GM18505 (cell line): ENCODE results near the gene WWP2.
"Not testable (repeated sequence)": the region's sequence is repeated elsewhere in the genome, so short reads cannot be mapped to it uniquely, and the experiment has no call there.

Source experiments
- ATAC-seq: cut with Tn5 transposase; IDR thresholded peaks from one replicate; pipeline ENCODE4 v1.9.1; 2021; ENCODE audit not compliant: unreplicated experiment
- POLR2A ChIP-seq: IDR thresholded peaks from 4 replicates; pipeline ENCODE4 v1.6.1; 2011; ENCODE audit warnings: borderline replicate concordance; ENCODE audit not compliant: insufficient read depth, insufficient read length; ENCODE audit errors: extremely low read depth

Gene WWP2

GRCh38 chr16:69761983-69762813 is at the start of gene WWP2:
WWP2 (plus strand) TSS chr16:69762332; CDS start chr16:69787011, 24,679 bp downstream.
- peak; percentile 90 for TF ChIP-seq POLR2A
- peak; percentile 73 for ATAC-seq

- no peak for TF ChIP-seq POLR2A
- ATAC-seq = no peak
Measured at GRCh38 chr16:69712914-69713581, 49.1 kb upstream of the WWP2 start.

- TF ChIP-seq POLR2A = no peak
- no peak for ATAC-seq
Measured at GRCh38 chr16:69717066-69717465, 45.1 kb upstream of the WWP2 start.

GRCh38 chr16:69718111-69718764 is 43.9 kb upstream of the WWP2 start:
- no peak for TF ChIP-seq POLR2A
- no peak for ATAC-seq

GRCh38 chr16:69720822-69721430 is 41.2 kb upstream of the WWP2 start:
- no peak for ATAC-seq

GRCh38 chr16:69721441-69721957 is 40.6 kb upstream of the WWP2 start:
- no peak for TF ChIP-seq POLR2A
- no peak for ATAC-seq

More at GRCh38 chr16:69720822-69721430, 41.2 kb upstream of the WWP2 start:
- TF ChIP-seq POLR2A = no peak

- no peak for TF ChIP-seq POLR2A
- no peak for ATAC-seq
Measured at GRCh38 chr16:69724414-69724873, 37.7 kb upstream of the WWP2 start.

- ATAC-seq = no peak
- TF ChIP-seq POLR2A = no peak
Measured at GRCh38 chr16:69724981-69725479, 37.1 kb upstream of the WWP2 start.

GRCh38 chr16:69725480-69726312 is 36.4 kb upstream of the WWP2 start:
- TF ChIP-seq POLR2A = no peak
- no peak for ATAC-seq

- ATAC-seq = peak; percentile 96
- TF ChIP-seq POLR2A = peak; percentile 84
Measured at GRCh38 chr16:69726313-69727060, 35.6 kb upstream of the WWP2 start, which contains the start of gene NQO1. NQO1 (minus strand) TSS chr16:69726560; CDS start chr16:69726439, 121 bp downstream.

GRCh38 chr16:69727916-69728270 is 34.2 kb upstream of the WWP2 start:
- no peak for TF ChIP-seq POLR2A
- ATAC-seq = no peak

GRCh38 chr16:69729030-69729429 is 33.1 kb upstream of the WWP2 start:
- ATAC-seq = not testable (repeated sequence)

GRCh38 chr16:69731280-69731679 is 30.9 kb upstream of the WWP2 start:
- not testable (repeated sequence) for ATAC-seq
